A549 (cell line): ENCODE measurements around the gene SH3BGRL2. TPM values are rescaled to one million over a fixed set of nuclear protein-coding genes. Genes with fewer than 3 reads are reported as not detected.

ENCODE experiments used
- ATAC-seq, 2 experiments: fragments of 200-7000 bp in 1 of 2; fragments of >200 bp in 1 of 2; cut with Nextera tagmentation in 1 of 2; cut with Tn5 transposase in 1 of 2; 3 replicates each; pipeline versions ENCODE4 v1.8.0 to v1.9.1; 2018 to 2020; ENCODE audit warnings: mild to moderate bottlenecking in 1 of 2, moderate library complexity in 1 of 2
- CTCF ChIA-PET: fragments of 300-600 bp; sonication (Branson Sonifier 250); formaldehyde crosslinking; extraction: SDS; loops from one replicate; lab custom pipeline; 2021; ENCODE audit warnings: antibody characterized with exemption, inconsistent platforms; lab: Yijun Ruan, JAX
- POLR2A ChIA-PET: fragments of 350-600 bp; formaldehyde crosslinking; extraction: SDS; loops from one replicate; lab custom pipeline; 2021; ENCODE audit warnings: antibody characterized with exemption, inconsistent platforms; lab: Yijun Ruan, JAX
- DNase-seq, 2 experiments: peaks; one replicate each; pipeline versions ENCODE4 v3.0.0 to v3.0.0-alpha.2; 2011 to 2016; ENCODE audit warnings: low read depth in 1 of 2, low spot score in 1 of 2
- FAIRE-seq: peaks from 2 replicates; lab custom pipeline; 2011; peaks lifted over from hg19 to GRCh38; lab: Jason Lieb, UNC
- H3K27ac ChIP-seq, 2 experiments: fragments of >200 bp; sonication (Bioruptor Twin); formaldehyde crosslinking; 3 replicates each; pipeline ENCODE4 v1.5.1; 2016 to 2017
- H3K4me1 ChIP-seq: fragments of >200 bp; sonication (Bioruptor Twin); formaldehyde crosslinking; 3 replicates; pipeline ENCODE4 v1.6.1; 2016
- H3K4me2 ChIP-seq: fragments of >200 bp; sonication (Bioruptor Twin); formaldehyde crosslinking; 3 replicates; pipeline ENCODE4 v1.6.1; 2016
- H3K4me3 ChIP-seq: fragments of >200 bp; sonication (Bioruptor Twin); formaldehyde crosslinking; 3 replicates; pipeline ENCODE4 v1.5.1; 2016
- H3K9me3 ChIP-seq: fragments of >200 bp; sonication (Bioruptor Twin); formaldehyde crosslinking; 3 replicates; pipeline ENCODE4 v1.6.1; 2016
- BHLHE40 ChIP-seq: IDR thresholded peaks from 2 replicates; pipeline ENCODE4 v1.6.1; 2012; ENCODE audit warnings: low read depth, low read length, inconsistent platforms
- CBX2 ChIP-seq: fragments of 200-600 bp; sonication (generic); IDR thresholded peaks from 2 replicates; pipeline ENCODE4 v1.6.1; 2016; ENCODE audit warnings: low read depth, mild to moderate bottlenecking, borderline replicate concordance
- EHF ChIP-seq: fragments of 250-450 bp; sonication (Bioruptor Pico); IDR thresholded peaks from 2 replicates; pipeline ENCODE4 v1.5.0; 2020; ENCODE audit warnings: mild to moderate bottlenecking
- ESRRA ChIP-seq: fragments of 150-350 bp; IDR thresholded peaks from 2 replicates; pipeline ENCODE4 v1.6.1; 2014; ENCODE audit warnings: mild to moderate bottlenecking, low read length, borderline replicate concordance
- FOXS1 ChIP-seq: fragments of 250-450 bp; sonication (Bioruptor Pico); IDR thresholded peaks from 2 replicates; pipeline ENCODE4 v1.5.0; 2020; ENCODE audit warnings: mild to moderate bottlenecking, moderate library complexity
- GATA3 ChIP-seq: IDR thresholded peaks from 2 replicates; pipeline ENCODE4 v1.6.1; 2012; ENCODE audit warnings: borderline replicate concordance
- HEYL ChIP-seq: fragments of 250-450 bp; sonication (Bioruptor Pico); IDR thresholded peaks from 2 replicates; pipeline ENCODE4 v1.8.0; 2021; ENCODE audit warnings: mild to moderate bottlenecking, moderate library complexity
- JUN ChIP-seq, 2 experiments: fragments of >200 bp; sonication (Bioruptor Twin); formaldehyde crosslinking; IDR thresholded peaks; 2 replicates in 1 of 2; 3 replicates in 1 of 2; pipeline ENCODE4 v1.6.1; 2016 to 2017
- MYC ChIP-seq: IDR thresholded peaks from 2 replicates; pipeline ENCODE4 v1.6.1; 2012; ENCODE audit warnings: mild to moderate bottlenecking, inconsistent platforms, low read length, improper control_type of control experiment, borderline replicate concordance
- NFE2L2 ChIP-seq: fragments of 150-350 bp; conservative IDR thresholded peaks from 2 replicates; pipeline ENCODE4 v1.6.1; 2014; ENCODE audit warnings: low read length
- RAD21 ChIP-seq, 2 experiments: fragments of >200 bp in 1 of 2; sonication (Bioruptor Twin) in 1 of 2; formaldehyde crosslinking in 1 of 2; IDR thresholded peaks in 1 of 2; conservative IDR thresholded peaks in 1 of 2; 2 replicates in 1 of 2; 3 replicates in 1 of 2; pipeline ENCODE4 v1.6.1; 2012 to 2018; ENCODE audit warnings: inconsistent platforms in 1 of 2
- RARB ChIP-seq: fragments of 250-450 bp; sonication (Bioruptor Pico); IDR thresholded peaks from 2 replicates; pipeline ENCODE4 v1.8.0; 2021; ENCODE audit warnings: mild to moderate bottlenecking, moderate library complexity
- SMC3 ChIP-seq: fragments of >200 bp; sonication (Bioruptor Twin); formaldehyde crosslinking; IDR thresholded peaks from 3 replicates; pipeline ENCODE4 v1.6.1; 2018; ENCODE audit warnings: inconsistent platforms
- TP53 ChIP-seq: fragments of 250-450 bp; sonication (Bioruptor Pico); IDR thresholded peaks from 2 replicates; pipeline ENCODE4 v1.5.0; 2021; ENCODE audit warnings: mild to moderate bottlenecking, moderate library complexity
- ZFP36 ChIP-seq: fragments of 450-650 bp; IDR thresholded peaks from 2 replicates; pipeline ENCODE4 v1.6.1; 2014; ENCODE audit warnings: borderline replicate concordance; ENCODE audit not compliant: partially characterized antibody
- ZNF302 ChIP-seq: fragments of 250-450 bp; sonication (Bioruptor Pico); IDR thresholded peaks from 2 replicates; pipeline ENCODE4 v1.9.0; 2021; ENCODE audit warnings: inconsistent platforms, mild to moderate bottlenecking, moderate library complexity
- ZSCAN20 ChIP-seq: fragments of 250-450 bp; sonication (Bioruptor Pico); IDR thresholded peaks from 2 replicates; pipeline ENCODE4 v1.8.0; 2022; ENCODE audit warnings: mild to moderate bottlenecking, moderate library complexity
- WGBS: methylation state at CpG from one replicate; pipeline ENCODE4 v1.1.6; 2017; ENCODE audit errors: missing lambda C conversion rate; 5-methylcytosine and 5-hydroxymethylcytosine counted together
- polyA plus RNA-seq, 4 experiments: library from polyadenylated mRNA; depleted of rRNA in 3 of 4; stranded (reverse); fragments of >200 nt; fragmentation: RNase III in 1 of 4; extraction: RNeasy Plus Mini Kit Qiagen cat#74134 plus additional on column Dnase treatment in 1 of 4; gene quantifications; 2 replicates in 3 of 4; 3 replicates in 1 of 4; pipeline ENCODE4 v1.2.3, GENCODE V29; 2011 to 2017
- TF ChIP-seq, protein P1 (sequence below): fragments of 200-600 bp; sonication (generic); IDR thresholded peaks from 2 replicates; pipeline ENCODE4 v1.6.1; 2016; ENCODE audit warnings: antibody characterized with exemption, mild to moderate bottlenecking, moderate library complexity
- TF ChIP-seq, protein P2 (sequence below): fragments of 250-450 bp; sonication (Bioruptor Pico); IDR thresholded peaks from 2 replicates; pipeline ENCODE4 v1.5.0; 2021; ENCODE audit warnings: mild to moderate bottlenecking, moderate library complexity, borderline replicate concordance

The SH3BGRL2 gene
- polyA plus RNA-seq, 2 of the 4 experiments (the other 2 are of a cell fraction), result 0.48 to 1.9 TPM

DNA sequence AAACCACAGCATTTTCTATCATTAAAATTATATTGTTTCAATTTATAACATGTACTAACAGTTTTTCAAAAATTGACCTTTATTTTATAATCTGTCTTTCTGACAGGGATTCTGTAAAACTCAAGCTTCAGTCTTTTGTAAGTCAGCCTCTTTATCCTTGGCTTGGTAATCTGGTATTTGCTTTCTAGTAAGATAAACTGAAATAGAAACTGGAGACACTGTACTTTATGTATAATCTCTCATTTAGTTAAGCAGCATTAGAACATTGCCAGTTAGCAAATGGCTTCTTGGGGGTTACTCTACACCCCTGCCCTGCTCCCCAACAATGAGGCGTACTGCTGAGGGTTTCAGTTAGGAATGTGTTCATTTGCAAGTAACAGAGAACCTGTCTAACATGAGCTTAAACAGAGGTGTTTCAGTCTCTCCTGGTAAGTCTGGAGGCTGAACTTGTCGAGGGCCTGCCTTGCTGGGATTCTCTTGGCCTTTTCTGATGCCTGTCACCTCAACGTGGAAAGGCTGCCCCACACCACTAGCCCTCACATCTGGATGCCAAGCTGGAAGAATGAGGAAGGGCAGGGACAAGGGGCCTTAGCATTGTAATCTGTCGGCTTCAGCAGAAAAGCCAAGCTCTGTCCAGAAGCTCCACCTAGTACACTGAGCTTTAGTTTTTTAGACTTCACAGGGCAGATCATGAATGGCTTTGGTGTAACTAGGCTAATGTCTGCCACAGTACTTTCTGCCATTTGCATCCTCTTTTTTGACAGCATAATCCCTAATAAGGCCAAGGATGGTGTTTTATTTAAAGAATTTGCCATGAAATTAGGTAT, 34.8 kb downstream of the SH3BGRL2 start:
- WGBS, result 59% methylated on average over 4 of the region's 4 CpGs
- TF ChIP-seq TP53 (CRISPR knock-in tag) (no peak), FOXS1 (CRISPR knock-in tag) (no peak), ESRRA (no peak), EHF (CRISPR knock-in tag) (no peak), SMC3 (no peak), HEYL (CRISPR knock-in tag) (no peak), RAD21 (conservative IDR thresholded peaks at IDR 0.05 in 1 of 2, IDR thresholded peaks at IDR 0.05 in 1 of 2) (no peak), GATA3 (no peak), RARB (CRISPR knock-in tag) (no peak), JUN (IDR thresholded peaks at IDR 0.05) (no peak)
- TF ChIP-seq, protein P1, sequence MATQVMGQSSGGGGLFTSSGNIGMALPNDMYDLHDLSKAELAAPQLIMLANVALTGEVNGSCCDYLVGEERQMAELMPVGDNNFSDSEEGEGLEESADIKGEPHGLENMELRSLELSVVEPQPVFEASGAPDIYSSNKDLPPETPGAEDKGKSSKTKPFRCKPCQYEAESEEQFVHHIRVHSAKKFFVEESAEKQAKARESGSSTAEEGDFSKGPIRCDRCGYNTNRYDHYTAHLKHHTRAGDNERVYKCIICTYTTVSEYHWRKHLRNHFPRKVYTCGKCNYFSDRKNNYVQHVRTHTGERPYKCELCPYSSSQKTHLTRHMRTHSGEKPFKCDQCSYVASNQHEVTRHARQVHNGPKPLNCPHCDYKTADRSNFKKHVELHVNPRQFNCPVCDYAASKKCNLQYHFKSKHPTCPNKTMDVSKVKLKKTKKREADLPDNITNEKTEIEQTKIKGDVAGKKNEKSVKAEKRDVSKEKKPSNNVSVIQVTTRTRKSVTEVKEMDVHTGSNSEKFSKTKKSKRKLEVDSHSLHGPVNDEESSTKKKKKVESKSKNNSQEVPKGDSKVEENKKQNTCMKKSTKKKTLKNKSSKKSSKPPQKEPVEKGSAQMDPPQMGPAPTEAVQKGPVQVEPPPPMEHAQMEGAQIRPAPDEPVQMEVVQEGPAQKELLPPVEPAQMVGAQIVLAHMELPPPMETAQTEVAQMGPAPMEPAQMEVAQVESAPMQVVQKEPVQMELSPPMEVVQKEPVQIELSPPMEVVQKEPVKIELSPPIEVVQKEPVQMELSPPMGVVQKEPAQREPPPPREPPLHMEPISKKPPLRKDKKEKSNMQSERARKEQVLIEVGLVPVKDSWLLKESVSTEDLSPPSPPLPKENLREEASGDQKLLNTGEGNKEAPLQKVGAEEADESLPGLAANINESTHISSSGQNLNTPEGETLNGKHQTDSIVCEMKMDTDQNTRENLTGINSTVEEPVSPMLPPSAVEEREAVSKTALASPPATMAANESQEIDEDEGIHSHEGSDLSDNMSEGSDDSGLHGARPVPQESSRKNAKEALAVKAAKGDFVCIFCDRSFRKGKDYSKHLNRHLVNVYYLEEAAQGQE, result no peak
- FAIRE-seq (no peak), DNase-seq (no peak), ATAC-seq (no peak)
- H3K4me2 ChIP-seq, result no peak overlapping the region
- H3K27ac ChIP-seq, result no peak overlapping the region
- H3K9me3 ChIP-seq, result no peaks in the 10 kb centered on the region
- ChIA-PET POLR2A (no interaction called here), CTCF (interaction anchor here (2.6 kb wide), 1 partner anchor 95 kb away, joined by 10 read pairs; no protein-coding TSS in a partner anchor)
- H3K4me1 ChIP-seq, result no peaks in the 10 kb centered on the region
- no peak overlapping the region for H3K4me3 ChIP-seq

DNA sequence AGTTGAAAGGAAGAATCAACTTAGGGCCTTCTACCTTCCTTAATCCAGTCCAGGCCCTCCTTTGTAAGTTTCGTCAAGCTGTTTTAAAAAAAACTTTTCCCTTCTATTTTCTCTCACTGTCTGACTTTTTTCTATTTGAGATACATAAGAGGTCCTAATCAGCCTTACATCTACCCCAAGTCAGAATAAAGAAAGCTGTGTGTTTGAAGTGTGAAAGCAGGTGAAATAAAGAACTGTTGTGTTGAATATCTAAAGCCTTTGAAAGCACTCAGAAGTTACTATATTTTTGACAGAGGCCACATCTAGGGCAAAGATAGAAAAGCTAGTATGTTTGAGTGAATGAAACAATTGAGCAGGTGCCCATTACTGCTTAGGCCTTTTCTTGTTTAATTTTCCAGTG, 35.5 kb downstream of the SH3BGRL2 start:
- WGBS, result 88% methylated on average over 1 of the region's 1 CpG
- Histone ChIP-seq H3K4me1 (peaks cover 2% of the 10 kb centered on the region; the same call in 1 of the 3 replicates), H3K27ac (no peak overlapping the region), H3K4me2 (no peak overlapping the region), H3K4me3 (no peak overlapping the region), H3K9me3 (no peaks in the 10 kb centered on the region)
- DNase-seq (no peak), FAIRE-seq (no peak), ATAC-seq (no peak)
- TF ChIP-seq CBX2, result no peak
- TF ChIP-seq NFE2L2, result no peak
- no peak for TF ChIP-seq ZNF302 (CRISPR knock-in tag)
- TF ChIP-seq ZFP36, result no peak
- no peak for TF ChIP-seq ZSCAN20 (CRISPR knock-in tag)
- TF ChIP-seq, protein P2, sequence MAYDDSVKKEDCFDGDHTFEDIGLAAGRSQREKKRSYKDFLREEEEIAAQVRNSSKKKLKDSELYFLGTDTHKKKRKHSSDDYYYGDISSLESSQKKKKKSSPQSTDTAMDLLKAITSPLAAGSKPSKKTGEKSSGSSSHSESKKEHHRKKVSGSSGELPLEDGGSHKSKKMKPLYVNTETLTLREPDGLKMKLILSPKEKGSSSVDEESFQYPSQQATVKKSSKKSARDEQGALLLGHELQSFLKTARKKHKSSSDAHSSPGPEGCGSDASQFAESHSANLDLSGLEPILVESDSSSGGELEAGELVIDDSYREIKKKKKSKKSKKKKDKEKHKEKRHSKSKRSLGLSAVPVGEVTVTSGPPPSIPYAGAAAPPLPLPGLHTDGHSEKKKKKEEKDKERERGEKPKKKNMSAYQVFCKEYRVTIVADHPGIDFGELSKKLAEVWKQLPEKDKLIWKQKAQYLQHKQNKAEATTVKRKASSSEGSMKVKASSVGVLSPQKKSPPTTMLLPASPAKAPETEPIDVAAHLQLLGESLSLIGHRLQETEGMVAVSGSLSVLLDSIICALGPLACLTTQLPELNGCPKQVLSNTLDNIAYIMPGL (CRISPR knock-in tag), result no peak
- TF ChIP-seq BHLHE40, result no peak
- TF ChIP-seq EHF (CRISPR knock-in tag), result no peak
- no peak for TF ChIP-seq MYC
- ChIA-PET CTCF (interaction anchor here (0.9 to 2.6 kb wide), 2 partner anchors 10 to 96 kb away, joined by 4 to 10 read pairs; no protein-coding TSS in a partner anchor), POLR2A (no interaction called here)
